ENCODE measurements around the gene MEIOSIN. TPM values are rescaled to one million over a fixed set of nuclear protein-coding genes. Genes with fewer than 3 reads are reported as not detected.

Gene MEIOSIN
- polyA plus RNA-seq, 1 donor from 2014 or later = not detected

DNA sequence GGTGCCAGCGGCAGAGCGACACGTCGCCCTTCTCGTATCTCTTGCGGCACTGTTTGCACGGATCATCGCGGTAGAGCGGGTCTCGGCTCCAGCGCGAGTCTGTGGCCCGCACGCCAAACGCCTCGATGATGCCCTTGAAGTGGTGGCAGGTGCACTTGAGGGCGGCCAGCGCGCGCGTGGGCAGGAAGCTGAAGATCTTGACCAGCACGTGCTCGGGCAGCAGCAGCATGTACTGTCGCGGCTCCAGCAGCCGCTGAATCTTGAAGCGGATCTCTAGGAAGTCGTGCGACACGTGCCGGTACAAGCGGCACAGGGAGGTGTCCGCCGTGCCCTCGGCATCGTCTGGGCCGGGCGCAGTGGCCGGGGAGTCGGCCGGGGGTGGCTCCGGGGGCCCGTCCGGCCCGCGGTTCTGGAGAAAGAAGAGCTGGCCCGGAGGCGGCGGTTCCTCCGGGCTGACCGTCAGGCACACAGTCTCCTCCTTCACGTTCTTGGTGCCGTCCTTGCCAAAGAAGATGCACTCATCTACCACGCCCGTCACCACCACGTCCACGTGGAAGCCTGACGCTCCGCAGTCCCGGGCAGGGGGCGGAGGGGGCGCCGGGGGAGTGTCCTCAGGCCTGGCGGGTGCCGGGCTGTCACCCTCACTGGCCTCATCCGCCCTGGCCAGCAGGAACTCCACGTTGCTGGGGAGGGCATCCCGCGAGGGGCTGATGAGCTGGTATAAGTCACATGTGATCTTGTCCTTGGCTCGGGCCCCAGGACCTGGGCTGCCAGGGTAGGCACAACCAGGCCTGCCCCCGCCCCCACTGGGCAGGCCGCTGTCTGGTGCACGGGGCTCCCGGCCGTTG, 21.2 kb upstream of the MEIOSIN start:
- Histone ChIP-seq H3F3A (ENCODE audit: insufficient read depth, low read length, poor library complexity, severe bottlenecking) (no peaks in the 10 kb centered on the region), H4K20me1 (ENCODE audit: insufficient read depth) (no peaks in the 10 kb centered on the region), H3K36me3 (ENCODE audit: insufficient read depth, low read length) (no peaks in the 10 kb centered on the region), H3K27ac (ENCODE audit: low read length) (no peak overlapping the region), H2AFZ (ENCODE audit: low read depth, low read length) (no peak overlapping the region), H3K4me2 (ENCODE audit: low read length) (no peak overlapping the region), H3K9me3 (ENCODE audit: low read length) (no peaks in the 10 kb centered on the region), H3K9ac (ENCODE audit: low read length) (no peak overlapping the region), H3K27me3 (ENCODE audit: insufficient read depth, low read depth, low read length) (no peaks in the 10 kb centered on the region), H3K4me3 (ENCODE audit: low read length) (no peak overlapping the region), H3K79me2 (replicated peaks; ENCODE audit: insufficient read depth, low read length) (peaks cover 23% of the 10 kb centered on the region), H3K9me2 (ENCODE audit: insufficient read depth, low read length) (no peaks in the 10 kb centered on the region)
- TF ChIP-seq MXI1 (conservative IDR thresholded peaks at IDR 0.05; ENCODE audit: poor library complexity, severe bottlenecking) (no peak), RAD21 (conservative IDR thresholded peaks at IDR 0.05) (no peak), POLR2AphosphoS5 (IDR thresholded peaks at IDR 0.05) (no peak), EP300 (conservative IDR thresholded peaks at IDR 0.05; ENCODE audit: poor library complexity, severe bottlenecking) (no peak), TAF1 (IDR thresholded peaks at IDR 0.05; ENCODE audit: low read depth) (no peak), EZH2 (IDR thresholded peaks at IDR 0.05; ENCODE audit: borderline replicate concordance, insufficient read depth, low read length, poor library complexity, severe bottlenecking) (no peak)
- TF ChIP-seq, protein P1, sequence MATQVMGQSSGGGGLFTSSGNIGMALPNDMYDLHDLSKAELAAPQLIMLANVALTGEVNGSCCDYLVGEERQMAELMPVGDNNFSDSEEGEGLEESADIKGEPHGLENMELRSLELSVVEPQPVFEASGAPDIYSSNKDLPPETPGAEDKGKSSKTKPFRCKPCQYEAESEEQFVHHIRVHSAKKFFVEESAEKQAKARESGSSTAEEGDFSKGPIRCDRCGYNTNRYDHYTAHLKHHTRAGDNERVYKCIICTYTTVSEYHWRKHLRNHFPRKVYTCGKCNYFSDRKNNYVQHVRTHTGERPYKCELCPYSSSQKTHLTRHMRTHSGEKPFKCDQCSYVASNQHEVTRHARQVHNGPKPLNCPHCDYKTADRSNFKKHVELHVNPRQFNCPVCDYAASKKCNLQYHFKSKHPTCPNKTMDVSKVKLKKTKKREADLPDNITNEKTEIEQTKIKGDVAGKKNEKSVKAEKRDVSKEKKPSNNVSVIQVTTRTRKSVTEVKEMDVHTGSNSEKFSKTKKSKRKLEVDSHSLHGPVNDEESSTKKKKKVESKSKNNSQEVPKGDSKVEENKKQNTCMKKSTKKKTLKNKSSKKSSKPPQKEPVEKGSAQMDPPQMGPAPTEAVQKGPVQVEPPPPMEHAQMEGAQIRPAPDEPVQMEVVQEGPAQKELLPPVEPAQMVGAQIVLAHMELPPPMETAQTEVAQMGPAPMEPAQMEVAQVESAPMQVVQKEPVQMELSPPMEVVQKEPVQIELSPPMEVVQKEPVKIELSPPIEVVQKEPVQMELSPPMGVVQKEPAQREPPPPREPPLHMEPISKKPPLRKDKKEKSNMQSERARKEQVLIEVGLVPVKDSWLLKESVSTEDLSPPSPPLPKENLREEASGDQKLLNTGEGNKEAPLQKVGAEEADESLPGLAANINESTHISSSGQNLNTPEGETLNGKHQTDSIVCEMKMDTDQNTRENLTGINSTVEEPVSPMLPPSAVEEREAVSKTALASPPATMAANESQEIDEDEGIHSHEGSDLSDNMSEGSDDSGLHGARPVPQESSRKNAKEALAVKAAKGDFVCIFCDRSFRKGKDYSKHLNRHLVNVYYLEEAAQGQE (IDR thresholded peaks at IDR 0.05; ENCODE audit: borderline replicate concordance) = no peak
- TF ChIP-seq, protein P2, sequence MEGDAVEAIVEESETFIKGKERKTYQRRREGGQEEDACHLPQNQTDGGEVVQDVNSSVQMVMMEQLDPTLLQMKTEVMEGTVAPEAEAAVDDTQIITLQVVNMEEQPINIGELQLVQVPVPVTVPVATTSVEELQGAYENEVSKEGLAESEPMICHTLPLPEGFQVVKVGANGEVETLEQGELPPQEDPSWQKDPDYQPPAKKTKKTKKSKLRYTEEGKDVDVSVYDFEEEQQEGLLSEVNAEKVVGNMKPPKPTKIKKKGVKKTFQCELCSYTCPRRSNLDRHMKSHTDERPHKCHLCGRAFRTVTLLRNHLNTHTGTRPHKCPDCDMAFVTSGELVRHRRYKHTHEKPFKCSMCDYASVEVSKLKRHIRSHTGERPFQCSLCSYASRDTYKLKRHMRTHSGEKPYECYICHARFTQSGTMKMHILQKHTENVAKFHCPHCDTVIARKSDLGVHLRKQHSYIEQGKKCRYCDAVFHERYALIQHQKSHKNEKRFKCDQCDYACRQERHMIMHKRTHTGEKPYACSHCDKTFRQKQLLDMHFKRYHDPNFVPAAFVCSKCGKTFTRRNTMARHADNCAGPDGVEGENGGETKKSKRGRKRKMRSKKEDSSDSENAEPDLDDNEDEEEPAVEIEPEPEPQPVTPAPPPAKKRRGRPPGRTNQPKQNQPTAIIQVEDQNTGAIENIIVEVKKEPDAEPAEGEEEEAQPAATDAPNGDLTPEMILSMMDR (IDR thresholded peaks at IDR 0.05; ENCODE audit: poor library complexity, severe bottlenecking) = no peak

DNA sequence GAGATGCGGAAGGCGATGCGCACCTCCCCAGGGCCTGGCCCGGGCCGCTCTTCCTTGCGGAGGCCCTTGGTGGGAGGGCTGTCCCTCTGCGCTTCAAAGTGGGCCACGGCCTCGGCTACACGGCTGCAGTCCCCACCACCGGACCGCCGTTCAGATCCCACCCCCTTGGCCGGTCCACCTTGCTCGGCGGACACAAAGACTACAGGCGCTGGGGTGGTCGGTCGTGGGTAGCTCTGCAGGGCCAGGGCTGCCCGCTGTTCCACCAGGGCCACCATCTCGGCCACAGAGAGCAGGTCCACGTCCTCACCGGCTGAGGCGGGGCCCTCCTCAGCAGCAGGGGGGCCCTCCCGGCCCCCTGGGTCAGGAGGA, 20.6 kb upstream of the MEIOSIN start:
- Histone ChIP-seq H3K27ac (ENCODE audit: low read length) (no peak overlapping the region), H4K20me1 (ENCODE audit: insufficient read depth) (no peaks in the 10 kb centered on the region), H3F3A (ENCODE audit: insufficient read depth, low read length, poor library complexity, severe bottlenecking) (no peaks in the 10 kb centered on the region), H3K4me2 (ENCODE audit: low read length) (no peak overlapping the region), H3K9me2 (ENCODE audit: insufficient read depth, low read length) (no peaks in the 10 kb centered on the region), H3K9ac (ENCODE audit: low read length) (no peak overlapping the region), H3K4me3 (ENCODE audit: low read length) (no peak overlapping the region), H2AFZ (ENCODE audit: low read depth, low read length) (no peak overlapping the region), H3K79me2 (replicated peaks; ENCODE audit: insufficient read depth, low read length) (peaks cover 23% of the 10 kb centered on the region), H3K9me3 (ENCODE audit: low read length) (no peaks in the 10 kb centered on the region), H3K27me3 (ENCODE audit: insufficient read depth, low read depth, low read length) (no peaks in the 10 kb centered on the region), H3K36me3 (ENCODE audit: insufficient read depth, low read length) (no peaks in the 10 kb centered on the region)
- no peak for TF ChIP-seq EZH2 (IDR thresholded peaks at IDR 0.05; ENCODE audit: borderline replicate concordance, insufficient read depth, low read length, poor library complexity, severe bottlenecking)
- no peak for TF ChIP-seq MXI1 (conservative IDR thresholded peaks at IDR 0.05; ENCODE audit: poor library complexity, severe bottlenecking)
- TF ChIP-seq, protein P2 (IDR thresholded peaks at IDR 0.05; ENCODE audit: poor library complexity, severe bottlenecking) = no peak
- TF ChIP-seq EP300 (conservative IDR thresholded peaks at IDR 0.05; ENCODE audit: poor library complexity, severe bottlenecking) = no peak
- TF ChIP-seq, protein P1 (IDR thresholded peaks at IDR 0.05; ENCODE audit: borderline replicate concordance) = no peak
- no peak for TF ChIP-seq TAF1 (IDR thresholded peaks at IDR 0.05; ENCODE audit: low read depth)
- TF ChIP-seq POLR2AphosphoS5 (IDR thresholded peaks at IDR 0.05) = no peak
- no peak for TF ChIP-seq RAD21 (conservative IDR thresholded peaks at IDR 0.05)
- no peak for TF ChIP-seq SMC3 (conservative IDR thresholded peaks at IDR 0.05; ENCODE audit: poor library complexity)
